GM20431 (cell line): ENCODE data around the gene COL12A1.

Experiments used
- in situ Hi-C: fragments of 300-500 bp; cut with MseI, MboI; formaldehyde crosslinking; loops from one replicate; pipeline ENCODE4 v1.15.0; 2020; ENCODE audit warnings: low sequenced_read_pairs; ENCODE audit not compliant: unreplicated experiment

The COL12A1 gene

GRCh38 chr6:75084018-75084417 is 121.8 kb downstream of the COL12A1 start:
- in situ Hi-C loops, result no loop called here

GRCh38 chr6:75081921-75082320 is 123.9 kb downstream of the COL12A1 start:
- in situ Hi-C loops, result no loop called here

GRCh38 chr6:75081047-75081446 is 124.8 kb downstream of the COL12A1 start:
- in situ Hi-C loops, result no loop called here

- in situ Hi-C loops, result no loop called here
These were observed 126.3 kb downstream of the COL12A1 start for GRCh38 chr6:75079589-75079988.

GRCh38 chr6:75077701-75078100 is 128.2 kb downstream of the COL12A1 start:
- in situ Hi-C loops, result no loop called here

GRCh38 chr6:75076009-75076408 is 129.8 kb downstream of the COL12A1 start:
- in situ Hi-C loops, result no loop called here

GRCh38 chr6:75070244-75070643 is 135.6 kb downstream of the COL12A1 start:
- in situ Hi-C loops, result no loop called here

GRCh38 chr6:75065523-75065922 is 140.3 kb downstream of the COL12A1 start:
- in situ Hi-C loops, result no loop called here

- in situ Hi-C loops, result no loop called here
These were observed 153.4 kb downstream of the COL12A1 start for GRCh38 chr6:75052491-75052890.

- in situ Hi-C loops, result no loop called here
These were observed 156.5 kb downstream of the COL12A1 start for GRCh38 chr6:75049308-75049707.

GRCh38 chr6:75044846-75045245 is 161.0 kb downstream of the COL12A1 start:
- in situ Hi-C loops, result no loop called here

- in situ Hi-C loops, result no loop called here
These were observed 164.5 kb downstream of the COL12A1 start for GRCh38 chr6:75041381-75041780.
